NCI-H1092 (cell line): Measurements from ENCODE around the gene NEU3.
"Not testable (repeated sequence)": the region's sequence is repeated elsewhere in the genome, so short reads cannot be mapped to it uniquely, and the experiment has no call there.

ENCODE experiments used
- DNase-seq: peaks from one replicate; lab custom pipeline; 2025; lab: John Stamatoyannopoulos, UW

The NEU3 gene

DNA sequence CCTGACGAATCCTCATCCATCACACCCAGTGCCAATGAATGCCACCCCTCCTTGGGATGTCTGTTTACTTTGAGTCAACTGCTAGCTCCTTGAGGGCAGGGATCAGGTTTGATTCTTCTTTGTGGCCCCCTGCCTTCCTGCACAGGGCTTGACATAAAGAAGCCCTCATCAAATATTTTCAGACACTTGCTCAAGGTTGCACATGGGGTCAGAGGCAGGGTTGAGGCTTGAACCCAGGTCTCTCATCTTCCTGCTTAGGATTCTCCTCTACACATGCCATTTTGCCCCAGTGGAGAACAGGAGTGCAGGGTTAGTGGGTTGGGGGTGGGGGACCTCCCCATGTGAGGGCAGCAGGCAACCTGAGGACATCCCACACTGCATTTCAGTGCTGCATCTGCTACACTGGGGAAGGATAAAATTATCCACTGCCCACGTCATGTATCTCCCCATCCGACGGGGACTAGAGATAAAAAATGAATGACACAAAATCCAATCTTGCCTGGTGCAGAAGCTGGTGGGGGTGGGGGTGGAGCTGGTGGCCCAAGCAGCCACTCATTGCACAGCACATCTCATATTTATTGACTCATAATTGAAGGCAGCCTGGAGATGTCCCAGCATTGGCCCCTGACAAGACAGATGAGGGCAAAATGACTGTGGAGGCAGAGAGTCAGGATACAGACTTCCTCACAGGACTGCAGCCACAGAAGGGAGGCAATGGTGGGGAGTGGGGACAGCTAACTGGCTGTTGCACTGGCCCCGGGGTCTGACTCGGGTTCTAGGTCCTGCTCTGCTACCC lies 41.3 kb downstream of the NEU3 start:
- no peak for DNase-seq

DNA sequence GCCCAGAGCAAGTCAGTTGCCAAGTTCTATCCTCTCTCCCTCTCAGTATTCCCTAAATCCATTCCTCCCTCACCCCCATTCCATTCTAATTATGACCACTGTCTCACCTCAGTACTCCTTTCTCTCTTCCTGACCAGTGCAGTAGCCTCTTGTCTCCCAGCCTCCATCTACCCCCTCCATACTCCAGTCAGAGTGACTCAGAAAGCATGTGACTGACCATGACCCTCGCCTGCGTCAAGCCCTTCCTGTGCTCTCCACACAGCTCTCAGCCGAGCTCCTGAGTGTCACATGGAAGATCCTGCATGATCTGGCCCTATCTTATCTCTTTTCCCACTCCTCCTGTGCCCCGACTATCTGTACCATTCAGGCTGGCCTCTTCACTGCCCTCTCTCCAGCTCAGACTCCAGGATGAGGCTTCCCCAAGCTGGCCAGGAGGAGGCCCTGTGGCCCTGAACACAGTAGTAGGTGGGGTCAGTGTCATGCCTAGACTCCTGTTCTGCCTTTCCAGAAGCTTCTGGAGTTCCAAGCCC lies 42.6 kb downstream of the NEU3 start:
- DNase-seq, result no peak

DNA sequence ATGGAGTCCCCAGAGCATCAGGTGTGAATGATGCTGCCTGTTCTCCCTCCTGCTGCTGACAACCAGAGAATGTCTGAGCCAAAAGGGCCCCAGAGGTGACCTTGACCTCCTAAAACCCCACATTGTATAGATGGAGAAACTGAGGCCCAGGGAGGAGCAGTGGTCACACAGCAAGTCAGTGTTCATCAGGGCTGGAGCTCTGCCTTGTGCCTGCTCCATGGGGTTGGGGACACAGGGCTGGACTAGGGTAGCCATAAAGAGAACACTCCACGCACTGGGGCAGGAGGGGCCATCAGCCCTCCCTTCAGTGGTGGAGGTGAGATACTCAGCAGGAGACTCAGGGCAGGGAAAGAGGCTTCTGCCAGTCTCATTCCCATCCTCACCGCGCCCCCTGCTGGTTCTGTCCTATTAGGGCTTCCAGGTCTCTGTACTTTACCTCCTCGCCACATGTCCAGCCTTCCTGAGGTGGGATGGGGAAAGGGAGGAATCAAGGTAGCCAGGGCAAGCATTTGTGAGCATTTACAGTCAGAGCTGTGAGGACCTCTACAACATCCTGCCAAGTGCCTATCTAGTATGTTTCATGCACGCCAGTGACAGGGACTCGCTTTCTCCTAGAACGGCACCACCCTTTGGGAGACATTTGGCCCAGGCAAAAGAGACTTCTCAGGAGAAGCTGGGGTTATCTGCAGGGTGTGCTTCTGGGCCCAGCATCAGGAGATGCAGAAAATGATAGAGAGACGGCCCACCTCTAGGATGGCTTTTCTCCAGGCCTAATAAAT lies 43.2 kb downstream of the NEU3 start:
- DNase-seq, result peak; percentile 55

GRCh38 chr11:75032550-75032935 lies 43.8 kb downstream of the NEU3 start:
- DNase-seq, result no peak

GRCh38 chr11:75033916-75034315 lies 45.2 kb downstream of the NEU3 start:
- no peak for DNase-seq

GRCh38 chr11:75035256-75035655 lies 46.5 kb downstream of the NEU3 start:
- DNase-seq, result no peak

GRCh38 chr11:75035911-75036565 lies 47.3 kb downstream of the NEU3 start:
- DNase-seq, result no peak

DNA sequence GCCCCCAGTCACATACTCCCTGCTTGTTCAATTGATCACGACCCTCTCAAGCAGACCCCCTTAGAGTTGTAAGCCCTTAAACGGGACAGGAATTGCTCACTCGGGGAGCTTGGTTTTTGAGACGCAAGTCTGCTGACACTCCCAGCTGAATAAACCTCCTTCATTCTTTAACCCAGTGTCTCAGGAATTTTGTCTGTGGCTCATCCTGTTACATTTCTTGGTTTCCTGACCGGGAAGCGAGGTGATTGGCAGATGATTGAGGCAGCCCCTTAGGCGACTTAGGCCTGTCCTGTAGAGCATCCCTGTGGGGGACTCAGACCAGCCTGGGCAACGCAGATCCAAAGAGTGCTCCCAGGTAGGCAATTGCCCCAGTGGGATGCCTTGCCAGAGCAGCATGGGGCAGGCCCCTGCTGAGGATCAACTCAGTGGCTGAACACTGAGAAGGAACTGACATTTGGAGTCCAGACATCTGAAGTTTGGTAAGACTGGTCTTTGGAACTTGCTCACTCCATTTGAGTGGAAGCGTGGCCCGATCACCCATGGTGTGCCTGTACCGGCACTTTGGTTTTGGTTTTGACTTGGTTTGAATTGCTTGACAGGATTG lies 51.5 kb downstream of the NEU3 start:
- DNase-seq, result no peak

DNA sequence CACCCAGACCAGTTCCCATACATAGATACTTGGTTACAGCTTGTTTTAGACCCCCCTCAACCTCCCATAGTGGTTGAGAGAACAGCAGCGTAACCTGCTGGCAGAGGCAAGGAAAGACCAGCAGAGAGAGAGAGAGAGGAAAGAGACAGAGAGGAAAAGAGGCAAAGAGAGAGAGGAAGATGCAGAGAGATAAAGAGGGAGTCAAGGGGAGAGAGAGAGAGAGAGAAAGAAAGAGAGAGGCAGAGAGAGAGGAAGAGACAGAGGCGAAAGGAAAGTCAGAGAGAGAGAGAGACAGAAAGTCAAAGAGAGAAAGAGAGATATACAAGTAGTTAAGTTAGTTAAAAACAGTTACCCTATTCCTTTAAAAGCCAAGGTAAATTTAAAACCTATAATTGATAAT lies 52.5 kb downstream of the NEU3 start:
- DNase-seq, result no peak

DNA sequence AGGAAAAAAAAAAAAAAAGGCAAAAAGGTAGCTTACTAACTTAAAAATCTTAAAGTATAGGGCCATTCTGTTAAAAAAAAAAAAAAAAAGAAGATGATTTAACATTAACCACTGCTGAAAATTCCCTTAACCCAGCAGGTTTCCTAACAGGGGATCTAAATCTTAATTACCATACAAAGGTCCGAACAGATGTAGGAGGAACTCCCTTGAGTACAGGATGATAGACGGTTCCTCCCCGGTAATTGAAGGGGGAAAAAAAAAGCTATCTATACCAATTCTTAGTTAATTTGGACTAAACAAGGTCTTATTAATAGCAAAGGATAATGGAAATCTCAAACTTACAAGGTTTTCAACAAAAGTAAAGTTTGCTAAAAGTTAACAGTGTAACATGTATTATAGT lies 53.1 kb downstream of the NEU3 start:
- DNase-seq, result not testable (repeated sequence)

GRCh38 chr11:75044381-75045170 lies 55.8 kb downstream of the NEU3 start:
- not testable (repeated sequence) for DNase-seq

DNA sequence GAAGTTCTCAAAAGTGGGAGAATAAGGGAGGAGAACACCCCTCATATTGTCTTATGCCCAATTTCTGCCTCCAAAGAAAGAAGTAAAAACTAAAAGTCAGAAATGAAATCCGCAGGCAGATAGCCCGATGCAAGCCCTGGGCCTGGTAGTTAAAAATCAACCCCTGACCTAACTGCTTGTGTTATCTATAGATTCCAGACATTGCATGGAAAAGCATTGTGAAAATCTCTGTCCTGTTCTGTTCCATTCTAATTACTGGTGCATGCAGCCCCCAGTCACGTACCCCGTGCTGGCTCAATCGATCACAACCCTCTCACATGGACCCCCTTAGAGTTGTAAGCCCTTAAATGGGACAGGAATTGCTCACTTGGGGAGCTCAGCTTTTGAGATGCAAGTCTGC lies 57.9 kb downstream of the NEU3 start:
- not testable (repeated sequence) for DNase-seq

DNA sequence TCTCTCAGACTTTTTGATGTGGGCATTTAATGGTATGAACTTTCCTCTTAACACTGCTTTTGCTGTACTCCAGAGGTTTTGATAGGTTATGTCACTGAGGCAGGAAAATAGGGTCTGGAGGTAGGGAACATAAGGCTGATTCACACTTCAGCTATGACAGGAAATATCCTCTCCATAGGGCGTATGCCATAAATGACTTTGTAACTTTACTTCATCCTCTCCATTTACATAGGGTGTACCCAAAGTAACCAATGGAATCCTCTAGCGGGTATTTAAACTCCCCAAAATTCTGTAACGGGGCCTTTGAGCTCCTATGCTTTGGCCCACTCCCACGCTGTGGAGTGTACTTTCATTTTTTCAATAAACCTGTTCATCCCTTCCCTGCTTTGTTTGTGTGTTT lies 58.5 kb downstream of the NEU3 start:
- DNase-seq, result no peak

- DNase-seq, result not testable (repeated sequence)
These were observed 61.0 kb downstream of the NEU3 start for GRCh38 chr11:75049501-75050266.

- DNase-seq, result no peak
These were observed 61.8 kb downstream of the NEU3 start for GRCh38 chr11:75050516-75050915.

- DNase-seq, result no peak
These were observed 62.3 kb downstream of the NEU3 start for GRCh38 chr11:75051043-75051442.

GRCh38 chr11:75052457-75052856 lies 63.7 kb downstream of the NEU3 start:
- no peak for DNase-seq

DNA sequence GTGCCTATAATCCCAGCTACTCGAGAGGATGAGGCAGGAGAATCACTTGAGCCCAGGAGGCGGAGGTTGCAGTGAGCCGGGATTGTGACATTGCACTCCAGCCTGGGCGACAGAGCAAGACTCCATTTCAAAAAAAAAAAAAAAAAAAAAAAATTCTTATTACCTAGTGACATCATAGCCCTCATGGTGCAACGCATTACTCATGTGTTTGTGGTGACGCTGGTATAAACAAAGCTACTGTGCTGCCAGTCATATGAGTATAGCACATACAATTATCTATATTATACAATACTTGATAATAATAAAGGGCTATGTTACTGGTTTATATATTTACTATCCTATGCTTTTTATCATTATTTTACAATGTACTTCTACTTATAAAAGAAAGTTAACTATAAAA lies 66.8 kb downstream of the NEU3 start:
- no peak for DNase-seq

DNA sequence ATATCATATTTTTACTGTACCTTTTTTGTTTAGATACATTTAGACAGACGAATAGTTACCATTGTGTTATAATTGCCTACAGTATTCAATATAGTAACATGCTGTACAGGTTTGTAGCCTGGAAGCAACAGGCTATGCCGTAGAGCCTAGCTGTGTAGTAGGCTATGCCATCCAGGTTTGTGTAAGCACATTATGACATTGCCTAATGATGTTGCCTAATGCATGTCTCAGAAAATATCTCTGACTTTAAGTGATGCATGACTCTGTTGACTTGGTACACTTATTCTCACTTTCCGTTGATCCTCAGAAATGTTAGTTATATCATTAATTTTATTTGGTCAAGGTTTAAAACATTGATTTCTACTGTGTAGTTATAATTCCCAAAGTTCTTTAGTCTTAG lies 68.1 kb downstream of the NEU3 start:
- DNase-seq, result no peak

GRCh38 chr11:75059299-75059698 lies 70.6 kb downstream of the NEU3 start:
- no peak for DNase-seq
